Measurements from ENCODE around the gene AKT2.

The AKT2 gene

GRCh38 chr19:40192758-40193586, 92.2 kb downstream of the AKT2 start:
- in situ Hi-C loops (cut with HindIII; ENCODE audit: low sequenced_read_pairs), result loop anchor here (5.0 kb wide), 1 partner anchor 56 kb away; no protein-coding TSS in a partner anchor

- in situ Hi-C loops (cut with HindIII; ENCODE audit: low sequenced_read_pairs), result loop anchor here (5.0 kb wide), 1 partner anchor 55 kb away; no protein-coding TSS in a partner anchor
Measured at GRCh38 chr19:40191836-40192646, 93.1 kb downstream of the AKT2 start.

GRCh38 chr19:40190891-40191835, 94.0 kb downstream of the AKT2 start, which contains the start of gene MAP3K10:
MAP3K10 (plus strand) TSS chr19:40191426; CDS start chr19:40192032, 606 bp downstream.
- in situ Hi-C loops (cut with HindIII; ENCODE audit: low sequenced_read_pairs), result loop anchor here (5.0 kb wide), 1 partner anchor 54 kb away; no protein-coding TSS in a partner anchor

GRCh38 chr19:40184273-40184672, 100.9 kb downstream of the AKT2 start:
- in situ Hi-C loops (cut with HindIII; ENCODE audit: low sequenced_read_pairs), result no loop called here

Data from endothelial cell of hepatic sinusoid (primary cell).